ENCODE results near the gene SFXN5. TPM values are rescaled to one million over a fixed set of nuclear protein-coding genes. Genes with fewer than 3 reads are reported as not detected.

The SFXN5 gene
- total RNA-seq, 2 donors from 2014 or later = 16.6 to 18.1 TPM

GRCh38 chr2:73063909-73064875 is 7.3 kb downstream of the SFXN5 start:
- H3K36me3 ChIP-seq = no peaks in the 10 kb centered on the region
- no peaks in the 10 kb centered on the region for H3K27me3 ChIP-seq (replicated peaks; ENCODE audit: insufficient read depth)
- no peak overlapping the region for H3K27ac ChIP-seq
- peak; percentile 31 for ATAC-seq (ENCODE audit: insufficient number of reproducible peaks, low FRiP score, low read depth)
- H3K4me1 ChIP-seq (ENCODE audit: control insufficient read depth in 1 of 2, low read depth in 2 of 2) = peaks cover 4 to 25% of the 10 kb centered on the region in 2 donors
- no peak overlapping the region for H3K4me3 ChIP-seq
- H3K9me3 ChIP-seq = no peaks in the 10 kb centered on the region
- no peak for DNase-seq (ENCODE audit: low spot score)
- no peak for TF ChIP-seq CTCF (IDR thresholded peaks at IDR 0.05)

GRCh38 chr2:73063472-73063871 is 8.0 kb downstream of the SFXN5 start:
- Histone ChIP-seq H3K27ac (no peak overlapping the region), H3K9me3 (no peaks in the 10 kb centered on the region), H3K27me3 (replicated peaks; ENCODE audit: insufficient read depth) (no peaks in the 10 kb centered on the region), H3K4me3 (no peak overlapping the region), H3K4me1 (ENCODE audit: control insufficient read depth in 1 of 2, low read depth in 2 of 2) (peaks cover 0 to 17% of the 10 kb centered on the region in 2 donors), H3K36me3 (peaks cover under 1% of the 10 kb centered on the region)
- DNase-seq (ENCODE audit: low spot score) (no peak), ATAC-seq (ENCODE audit: insufficient number of reproducible peaks, low FRiP score, low read depth) (no peak)
- TF ChIP-seq CTCF (IDR thresholded peaks at IDR 0.05) = no peak

DNA sequence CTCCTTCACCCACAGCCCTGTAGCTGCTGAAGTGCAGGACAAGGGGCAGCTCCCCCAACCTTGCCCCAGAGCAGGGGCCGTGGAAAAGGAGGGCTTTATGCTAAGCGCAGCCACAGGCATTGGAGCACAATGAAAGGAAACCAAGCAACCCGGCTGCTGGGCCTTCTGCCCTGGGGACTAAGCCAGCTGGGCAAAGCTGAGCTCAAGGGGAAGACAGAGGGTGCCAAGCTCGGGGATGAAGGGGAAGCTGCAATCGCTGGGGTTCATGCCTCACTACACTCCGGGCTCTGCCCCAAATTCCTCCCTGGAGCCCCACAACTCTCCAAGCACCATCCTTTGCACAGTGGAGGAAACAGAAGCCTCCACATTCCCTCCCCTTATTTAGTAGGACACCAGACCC is 12.4 kb downstream of the SFXN5 start:
- ATAC-seq (ENCODE audit: insufficient number of reproducible peaks, low FRiP score, low read depth) (no peak), DNase-seq (ENCODE audit: low spot score) (no peak)
- Histone ChIP-seq H3K27ac (no peak overlapping the region), H3K9me3 (peaks cover 6% of the 10 kb centered on the region), H3K4me1 (ENCODE audit: control insufficient read depth in 1 of 2, low read depth in 2 of 2) (peaks cover 0 to 10% of the 10 kb centered on the region in 2 donors), H3K27me3 (replicated peaks; ENCODE audit: insufficient read depth) (no peaks in the 10 kb centered on the region), H3K36me3 (peaks cover 18% of the 10 kb centered on the region), H3K4me3 (no peak overlapping the region)
- no peak for TF ChIP-seq CTCF (IDR thresholded peaks at IDR 0.05)

GRCh38 chr2:73054980-73055379 is 16.5 kb downstream of the SFXN5 start:
- Histone ChIP-seq H3K27ac (no peak overlapping the region), H3K9me3 (peaks cover 6% of the 10 kb centered on the region), H3K4me1 (ENCODE audit: control insufficient read depth in 1 of 2, low read depth in 2 of 2) (no peaks in the 10 kb centered on the region), H3K4me3 (no peak overlapping the region), H3K36me3 (peaks cover 18% of the 10 kb centered on the region), H3K27me3 (replicated peaks; ENCODE audit: insufficient read depth) (no peaks in the 10 kb centered on the region)
- TF ChIP-seq CTCF (IDR thresholded peaks at IDR 0.05) = no peak
- no peak for DNase-seq (ENCODE audit: low spot score)
- no peak for ATAC-seq (ENCODE audit: insufficient number of reproducible peaks, low FRiP score, low read depth)

DNA sequence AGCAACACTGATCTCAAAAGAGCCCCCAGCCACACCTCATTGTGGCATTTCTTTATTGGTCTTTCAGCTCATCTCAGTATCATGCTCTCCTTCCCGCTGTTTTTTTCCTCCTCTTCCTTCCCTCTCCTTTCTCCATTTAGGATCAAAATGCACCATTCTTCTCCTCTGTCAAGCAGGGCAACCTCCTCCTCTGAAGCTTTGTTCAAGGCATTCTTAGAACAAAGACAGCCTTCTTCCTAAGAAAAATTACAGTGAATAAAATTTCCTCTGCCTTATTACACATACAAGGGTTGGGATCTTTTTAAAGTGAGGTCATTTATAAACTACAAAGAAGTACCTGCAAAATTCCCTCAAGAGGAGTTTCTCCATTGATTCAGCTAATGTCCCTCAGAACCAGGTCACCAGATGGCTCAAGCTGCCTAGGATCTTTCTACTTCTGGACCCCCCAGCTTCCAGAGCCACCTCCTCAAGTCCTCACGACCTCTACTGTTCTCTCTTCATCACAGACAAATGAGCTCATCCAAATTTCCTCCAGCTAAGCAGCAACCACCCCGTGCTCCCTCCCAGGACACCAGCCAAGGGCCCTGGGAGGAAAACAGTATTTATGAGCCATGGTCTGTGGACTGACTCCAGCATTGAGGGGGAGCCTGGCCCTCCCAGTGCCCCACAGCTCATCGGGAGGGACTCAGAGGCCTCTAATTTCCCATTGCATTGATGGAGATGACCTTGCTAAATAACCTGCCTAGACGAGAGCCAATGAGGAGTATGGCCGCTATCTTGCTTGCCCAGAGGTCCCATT is 18.0 kb downstream of the SFXN5 start:
- no peak for ATAC-seq (ENCODE audit: insufficient number of reproducible peaks, low FRiP score, low read depth)
- no peak for DNase-seq (ENCODE audit: low spot score)
- Histone ChIP-seq H3K27ac (no peak overlapping the region), H3K27me3 (replicated peaks; ENCODE audit: insufficient read depth) (no peaks in the 10 kb centered on the region), H3K9me3 (peaks cover 6% of the 10 kb centered on the region), H3K4me3 (no peak overlapping the region), H3K4me1 (ENCODE audit: control insufficient read depth in 1 of 2, low read depth in 2 of 2) (no peaks in the 10 kb centered on the region), H3K36me3 (peaks cover 18% of the 10 kb centered on the region)
- no peak for TF ChIP-seq CTCF (IDR thresholded peaks at IDR 0.05)
